ENCODE data around the gene SVOP.
A peak's percentile ranks its signal among the peaks of the same experiment; 100 is the strongest.

Gene SVOP

DNA sequence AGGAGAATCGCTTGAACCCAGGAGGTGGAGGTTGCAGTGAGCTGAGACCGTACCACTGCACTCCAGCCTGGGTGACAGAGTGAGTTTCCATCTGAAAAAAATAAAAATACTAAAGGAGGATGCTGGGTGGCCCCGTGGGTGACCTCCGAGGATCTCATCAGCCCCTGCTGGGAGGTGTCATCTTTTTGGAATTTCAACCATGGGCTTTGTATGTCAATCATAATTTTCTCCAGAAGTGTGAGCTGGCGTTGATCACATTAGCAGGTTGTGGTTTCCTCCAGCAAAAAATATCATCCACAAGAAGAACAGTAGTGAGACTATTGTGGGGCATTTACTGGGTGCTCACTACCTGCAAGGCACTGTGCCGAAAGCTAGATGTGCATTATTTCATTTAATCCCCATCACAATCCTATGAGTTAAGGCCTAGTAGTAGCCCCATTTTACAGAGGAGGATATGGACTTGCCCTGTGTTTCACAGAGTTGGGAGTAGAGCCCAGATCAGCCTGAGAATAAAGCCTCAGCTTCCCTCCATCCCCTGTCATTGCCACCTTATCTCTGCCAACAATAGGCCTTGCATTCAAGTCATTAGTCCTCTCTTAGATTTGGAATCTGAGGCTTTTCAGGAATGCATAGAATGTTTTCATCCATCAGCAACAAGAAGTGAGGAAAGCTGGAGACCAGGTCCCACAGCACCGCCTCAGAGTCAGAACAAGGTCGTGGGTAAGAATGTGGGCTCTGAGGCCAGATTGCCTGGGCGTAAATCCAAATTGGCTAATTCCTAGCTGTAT is 39.8 kb downstream of the SVOP start:
- no peak for DNase-seq (ENCODE audit: low read depth, low spot score)

DNA sequence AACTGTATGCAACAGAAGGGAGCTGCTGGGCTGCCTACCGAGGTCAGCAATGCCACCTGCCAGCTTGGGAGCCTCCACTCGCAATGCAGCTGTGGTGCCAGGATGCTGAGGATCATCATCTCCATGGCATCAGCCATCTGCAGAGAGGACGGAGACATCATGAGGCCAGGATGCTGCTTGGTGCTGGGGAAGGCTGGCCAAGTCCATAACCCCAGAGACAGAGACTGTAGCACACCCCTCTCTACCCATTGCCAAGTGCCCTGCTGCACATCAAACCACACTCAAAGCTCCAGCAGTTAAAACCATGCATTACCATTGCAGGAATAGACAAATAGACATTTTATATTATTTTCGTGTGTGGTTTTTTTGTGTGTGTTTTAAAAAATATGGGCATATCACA is 43.5 kb downstream of the SVOP start:
- no peak for DNase-seq (ENCODE audit: low read depth, low spot score)

DNA sequence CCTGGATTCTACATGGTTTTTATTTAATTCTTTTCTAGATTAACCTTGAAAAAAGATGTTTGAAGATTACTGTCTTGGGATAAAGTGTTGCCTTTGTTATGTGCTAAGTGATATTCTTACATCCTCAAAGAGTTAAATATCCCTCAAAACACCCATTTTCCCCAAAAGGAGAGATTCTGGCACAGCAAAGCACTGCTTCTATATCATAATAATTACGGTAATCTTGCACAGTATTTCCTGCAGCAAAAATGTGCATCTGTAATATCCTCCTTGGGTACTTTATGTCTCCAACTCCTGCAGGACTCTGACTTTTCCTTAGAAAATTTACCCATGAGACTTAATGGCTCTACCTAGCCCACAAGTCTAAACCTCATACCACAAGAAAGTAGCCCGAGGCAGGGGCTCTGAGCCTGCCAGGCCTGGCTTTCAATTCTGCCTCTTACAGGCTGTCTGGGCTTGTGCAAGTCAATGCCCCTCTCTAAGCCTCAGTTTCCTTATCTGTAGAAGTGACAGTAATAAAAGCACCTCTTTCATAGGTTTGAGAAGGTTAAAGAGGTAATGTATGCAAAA is 45.8 kb downstream of the SVOP start:
- no peak for DNase-seq (ENCODE audit: low read depth, low spot score)

DNA sequence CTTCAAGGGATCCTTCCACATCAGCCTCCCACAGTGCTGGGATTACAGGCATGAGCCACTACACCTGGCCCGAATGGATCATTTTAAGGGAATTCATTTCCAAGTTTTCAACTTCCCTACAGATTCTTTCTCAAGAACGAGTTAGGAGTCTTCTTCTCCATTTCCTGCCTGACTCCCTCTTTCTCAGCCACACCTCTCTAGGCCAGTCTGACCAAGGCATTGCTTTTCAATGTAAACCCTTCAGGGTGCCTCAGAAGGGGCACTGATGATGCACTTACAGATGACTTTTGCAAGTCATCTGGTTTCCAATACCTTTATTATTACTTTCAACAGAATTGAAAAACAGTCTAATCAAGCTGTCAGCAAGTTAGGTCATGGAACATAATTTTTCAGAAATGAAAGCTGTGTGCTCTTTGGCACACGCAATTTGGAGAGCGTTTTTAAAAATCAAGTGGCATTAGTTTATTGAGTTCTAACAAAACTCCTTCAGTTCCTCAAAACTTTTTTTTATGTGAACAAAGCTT is 47.2 kb downstream of the SVOP start:
- no peak for DNase-seq (ENCODE audit: low read depth, low spot score)

DNA sequence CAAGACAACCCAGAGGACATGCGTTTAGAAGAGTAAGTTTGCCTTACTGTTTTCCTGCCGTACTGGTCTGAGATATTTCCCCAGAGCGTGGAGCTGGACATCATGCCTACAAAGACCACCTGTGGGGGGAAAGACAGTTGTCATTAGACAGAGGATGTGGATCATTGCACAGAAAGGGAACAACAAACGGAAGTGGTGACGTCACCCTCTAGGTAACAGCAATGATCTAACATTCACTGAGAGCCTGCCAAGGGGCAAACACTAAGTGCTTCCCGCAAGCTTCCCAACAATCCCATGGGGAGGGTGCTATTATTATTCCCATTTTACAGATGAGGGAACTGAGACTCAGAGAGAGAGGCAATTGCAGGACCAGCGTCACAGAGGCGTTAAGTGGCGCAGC is 48.5 kb downstream of the SVOP start:
- DNase-seq (ENCODE audit: low read depth, low spot score) = no peak

DNA sequence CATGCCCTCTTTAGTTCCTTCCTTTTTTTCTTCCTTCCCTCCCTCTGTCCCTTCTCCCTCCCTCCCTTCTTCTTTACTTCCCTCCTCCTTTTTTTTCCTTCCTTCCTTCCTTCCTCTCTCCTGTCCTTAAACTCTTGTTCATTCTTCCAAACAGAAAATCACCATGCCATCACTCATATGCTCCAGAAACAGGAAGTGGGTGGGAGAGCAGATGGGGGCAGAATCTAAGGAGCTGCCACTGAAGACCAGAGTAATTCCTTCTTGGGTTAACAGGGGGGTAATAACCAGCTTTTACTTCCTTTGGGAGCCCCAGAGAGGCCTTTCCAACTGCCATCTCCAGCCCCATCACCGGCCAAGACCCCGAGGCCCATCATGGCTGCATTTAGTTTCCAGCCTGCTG is 51.2 kb downstream of the SVOP start:
- no peak for DNase-seq (ENCODE audit: low read depth, low spot score)

DNA sequence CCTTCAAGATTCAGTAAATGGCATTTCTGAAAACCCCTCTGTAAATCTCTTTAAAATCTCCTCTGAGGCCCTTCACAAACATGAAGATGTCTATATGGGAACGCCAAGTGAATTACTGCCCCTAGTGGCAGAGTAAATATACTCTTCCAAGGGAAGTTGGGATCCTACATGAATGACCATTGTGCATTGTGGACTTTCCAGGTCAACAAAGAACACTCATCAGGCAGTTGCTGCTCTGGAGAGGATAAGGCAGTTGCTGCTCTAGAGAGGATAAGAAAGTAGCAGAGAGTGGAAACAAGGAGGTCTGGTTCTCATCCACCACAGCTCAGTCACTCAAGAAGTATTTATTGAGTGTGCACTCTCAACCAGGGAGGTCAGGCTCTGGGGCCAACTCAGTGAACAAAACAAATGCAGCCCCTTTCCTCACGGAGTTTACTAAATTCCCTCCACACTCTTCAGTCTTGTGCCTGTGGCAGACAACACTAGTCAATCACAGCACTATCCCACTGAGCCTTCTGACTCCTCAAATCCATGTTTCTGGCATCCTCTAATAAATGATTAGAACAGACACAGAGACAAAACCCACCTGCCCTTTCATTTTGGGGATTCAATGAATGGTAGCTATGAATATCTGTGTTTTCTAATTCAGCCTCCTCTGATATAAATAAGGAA is 52.9 kb downstream of the SVOP start:
- DNase-seq (ENCODE audit: low read depth, low spot score) = no peak

DNA sequence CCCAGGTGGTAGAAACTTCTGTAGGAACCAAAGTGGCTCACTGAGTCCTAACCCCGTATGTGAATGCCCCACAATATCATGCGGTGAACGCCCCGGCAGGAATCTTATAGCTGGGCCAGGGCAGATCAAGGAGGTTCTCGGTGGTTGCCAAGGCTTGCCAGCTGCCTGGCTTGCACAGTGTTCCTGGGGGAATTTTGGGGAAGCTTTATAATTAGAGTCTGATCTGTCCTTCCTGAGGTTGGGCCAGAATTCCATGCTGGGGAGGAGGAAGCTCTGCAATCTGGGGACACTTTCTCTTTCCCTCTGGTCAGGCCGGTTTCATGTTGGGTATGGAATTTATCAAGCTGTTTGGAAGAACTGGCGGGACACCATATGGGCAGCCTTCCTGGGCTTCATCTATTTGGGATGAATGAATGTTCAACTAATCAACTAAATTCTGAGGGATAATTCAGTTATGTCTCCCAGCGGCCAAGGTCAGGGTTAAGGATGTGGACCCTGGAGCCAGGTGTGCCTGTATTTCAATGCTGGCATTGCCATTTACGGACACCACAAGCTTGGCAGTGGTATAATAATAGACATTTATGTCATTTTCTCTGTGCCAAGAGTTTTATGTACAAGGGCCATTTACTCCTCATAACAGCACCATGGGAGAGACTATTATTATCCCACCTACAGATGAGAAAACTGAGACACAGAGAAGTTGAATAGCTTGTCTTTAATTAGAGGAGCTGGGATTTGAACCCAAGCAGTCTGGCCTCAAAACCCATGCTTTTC is 54.3 kb downstream of the SVOP start:
- no peak for DNase-seq (ENCODE audit: low read depth, low spot score)

DNA sequence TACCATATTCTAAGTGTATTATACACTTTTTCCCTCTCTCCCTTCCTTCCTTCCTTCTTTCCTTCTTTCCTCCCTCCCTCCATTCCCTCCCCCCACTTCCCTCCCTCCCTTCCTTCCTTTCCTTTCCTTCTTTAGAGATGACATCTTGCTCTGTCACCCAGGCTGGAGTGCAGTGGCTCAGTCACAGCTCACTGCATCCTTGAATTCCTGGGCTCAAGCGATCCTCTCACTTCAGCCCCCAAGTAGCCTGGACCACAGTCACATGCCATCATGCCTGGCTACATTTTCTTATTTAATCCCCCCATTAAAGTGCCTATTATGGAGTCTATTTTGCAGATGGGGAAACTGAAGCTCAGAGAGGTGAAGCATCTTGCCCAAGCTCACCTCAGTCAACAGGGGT is 55.0 kb downstream of the SVOP start:
- no peak for DNase-seq (ENCODE audit: low read depth, low spot score)

DNA sequence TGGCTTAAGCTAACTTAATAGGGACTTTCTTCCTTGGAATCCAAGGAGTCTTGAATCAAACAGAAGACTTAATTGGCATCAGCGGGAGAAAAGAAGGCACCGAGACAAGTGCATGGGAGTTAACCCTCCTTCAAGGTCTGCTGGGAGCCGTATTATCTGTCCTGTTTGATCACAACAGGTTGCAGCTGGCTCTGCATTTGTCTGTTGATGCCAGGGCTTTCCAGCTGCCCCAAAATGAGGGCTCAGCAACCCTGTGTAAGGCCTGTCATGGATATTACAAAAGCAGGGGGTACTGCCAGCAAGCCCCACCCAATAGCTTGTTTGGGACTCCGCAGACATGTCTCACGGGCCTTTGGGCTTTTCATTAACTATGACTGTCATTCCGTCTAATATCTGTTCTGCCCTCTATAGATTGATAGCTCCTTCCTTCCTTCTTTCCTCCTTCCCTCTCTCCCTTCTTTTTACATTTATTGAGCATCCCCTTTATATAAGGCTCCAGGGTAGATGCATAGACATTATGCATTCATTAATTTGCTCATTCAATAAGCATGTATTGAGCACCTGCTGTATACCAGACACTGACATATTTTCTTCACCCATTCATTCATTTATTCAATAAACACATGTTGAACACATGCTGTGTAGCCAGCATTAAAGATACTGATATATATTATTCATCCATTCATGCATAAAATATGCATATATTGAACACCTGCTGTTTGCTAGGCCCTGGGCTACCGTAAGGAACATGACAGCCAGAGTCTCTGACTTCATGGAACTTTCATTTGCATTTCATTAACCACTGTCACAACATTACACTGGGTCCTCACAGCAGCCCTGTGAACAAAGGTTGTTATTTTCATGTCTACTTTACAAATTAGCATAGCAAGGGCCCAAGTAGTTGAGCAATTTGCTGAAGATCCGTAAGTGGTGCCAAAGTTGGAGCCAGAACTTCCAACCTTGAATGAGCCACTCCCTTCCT is 56.2 kb downstream of the SVOP start:
- DNase-seq (ENCODE audit: low read depth, low spot score) = no peak

DNA sequence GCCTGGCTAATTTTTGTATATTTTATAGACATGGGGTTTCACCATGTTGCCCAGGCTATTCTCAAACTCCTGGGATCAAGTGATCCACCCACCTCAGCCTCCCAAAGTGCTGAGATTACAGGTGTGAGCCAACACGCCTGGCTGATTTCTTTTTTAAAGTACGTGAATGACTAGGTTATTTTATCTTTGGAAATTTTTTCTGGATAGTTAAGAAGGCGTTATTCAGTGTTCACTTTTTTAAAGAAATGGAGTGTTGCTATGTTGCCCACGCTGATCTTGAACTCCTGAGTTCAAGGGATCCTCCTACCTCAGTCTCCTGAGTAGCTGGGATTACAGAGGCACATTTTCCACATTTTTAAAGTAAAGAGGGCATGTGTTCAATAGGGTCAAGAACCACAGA is 58.6 kb downstream of the SVOP start:
- no peak for DNase-seq (ENCODE audit: low read depth, low spot score)

DNA sequence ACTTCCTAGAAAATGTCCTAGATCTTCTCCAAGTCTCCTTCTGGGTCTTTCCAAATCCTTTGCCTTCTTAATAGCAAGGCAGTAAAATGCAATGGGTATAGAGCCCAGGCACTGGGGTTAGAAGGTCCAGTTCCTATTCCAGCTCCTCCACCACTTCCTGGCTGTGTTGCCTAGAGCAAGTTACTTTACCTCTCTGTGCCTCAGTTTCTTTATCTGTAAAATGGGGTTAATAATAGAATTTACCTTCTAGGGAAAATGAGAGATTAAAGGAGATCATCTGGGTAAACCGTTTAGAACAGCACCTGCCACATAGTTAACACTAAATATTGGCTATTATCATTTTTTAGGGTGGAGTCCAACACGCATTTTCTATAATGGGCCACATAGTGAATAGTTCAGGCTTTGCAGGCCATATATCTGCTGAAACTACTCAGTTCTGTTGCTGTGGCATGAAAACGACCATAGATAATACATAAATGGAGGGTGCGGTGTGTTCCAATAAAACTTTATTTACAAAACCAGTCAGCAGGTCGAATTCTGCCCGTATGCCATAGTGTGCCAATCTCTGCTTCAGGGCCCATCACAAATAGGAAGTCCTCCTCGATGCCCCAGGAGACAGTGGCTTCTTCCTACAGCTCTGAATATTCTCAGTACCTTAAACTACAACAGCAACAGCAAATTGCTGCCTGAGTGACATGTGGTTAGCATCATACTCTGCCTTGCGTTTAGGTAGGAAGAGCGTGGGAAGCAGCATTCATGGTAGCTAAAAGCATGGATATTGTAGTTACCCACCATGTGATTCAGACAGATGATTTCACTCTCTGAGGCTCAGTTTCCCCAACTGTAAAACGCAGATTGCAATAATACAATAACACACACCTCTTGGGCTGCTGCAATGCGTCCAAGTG is 60.9 kb downstream of the SVOP start:
- no peak for DNase-seq (ENCODE audit: low read depth, low spot score)

DNA sequence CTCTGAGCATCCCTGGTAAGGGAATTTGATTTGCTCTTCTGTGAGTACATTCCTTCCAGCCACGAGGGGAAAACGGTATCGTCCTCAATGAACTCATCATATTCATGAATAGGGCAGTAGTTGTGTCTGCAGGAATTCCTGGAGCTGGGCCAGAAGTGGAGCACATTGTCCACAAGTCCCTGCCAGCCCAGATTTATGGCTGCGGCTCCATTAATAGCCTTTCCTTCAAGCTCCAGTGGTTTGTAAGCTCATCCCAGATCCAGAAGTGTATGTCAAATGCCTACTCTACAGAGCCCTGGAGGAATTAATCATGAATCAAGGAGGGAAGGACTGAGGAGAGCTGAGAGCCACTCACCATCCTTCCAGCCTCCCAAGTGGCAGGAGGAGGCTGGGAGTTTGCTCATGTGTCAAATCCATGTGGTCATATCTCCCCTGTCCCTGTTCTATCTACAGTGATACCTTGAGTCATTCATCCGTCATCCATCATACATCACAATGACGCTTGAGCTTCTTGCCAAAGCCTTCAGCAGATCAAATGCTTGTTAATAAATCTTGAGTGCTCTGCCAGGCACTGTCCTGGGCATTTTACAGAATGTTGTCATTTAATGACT is 65.5 kb downstream of the SVOP start:
- DNase-seq (ENCODE audit: low read depth, low spot score) = no peak

DNA sequence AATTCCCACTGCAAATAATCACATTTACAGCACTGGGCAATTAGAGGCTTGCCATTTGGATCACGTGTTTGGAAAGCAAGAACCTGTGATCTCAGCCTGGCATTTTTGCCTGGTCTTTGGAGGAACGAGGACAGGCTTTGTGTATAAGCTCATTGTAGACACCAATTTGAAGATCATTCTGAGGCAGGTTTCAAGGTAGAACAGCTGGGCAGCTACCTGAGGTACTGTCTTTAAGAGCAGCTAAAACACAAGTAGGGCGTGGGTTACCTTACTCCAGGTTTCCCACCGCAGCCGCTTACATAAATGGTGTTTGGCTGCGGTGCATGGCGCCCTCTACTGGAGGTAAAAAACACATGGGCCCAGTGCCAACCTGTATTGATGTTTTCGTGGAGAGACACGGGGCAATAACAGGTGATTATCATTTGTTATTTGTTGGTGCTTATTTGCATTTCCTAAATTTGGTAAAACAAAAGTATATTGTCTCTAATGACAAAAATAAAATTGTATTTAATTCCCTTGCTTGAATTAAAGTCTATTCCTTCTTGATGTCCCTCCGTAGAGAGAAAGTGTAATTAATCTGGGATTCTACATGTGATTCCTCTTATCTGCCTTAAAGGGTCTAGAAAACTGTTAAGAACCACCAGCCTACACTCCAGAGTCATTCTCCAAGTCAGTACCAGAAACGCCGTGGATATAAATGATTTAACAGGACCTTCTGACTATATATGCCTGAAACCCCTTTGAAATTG is 69.7 kb downstream of the SVOP start:
- DNase-seq (ENCODE audit: low read depth, low spot score) = peak; percentile 34

DNA sequence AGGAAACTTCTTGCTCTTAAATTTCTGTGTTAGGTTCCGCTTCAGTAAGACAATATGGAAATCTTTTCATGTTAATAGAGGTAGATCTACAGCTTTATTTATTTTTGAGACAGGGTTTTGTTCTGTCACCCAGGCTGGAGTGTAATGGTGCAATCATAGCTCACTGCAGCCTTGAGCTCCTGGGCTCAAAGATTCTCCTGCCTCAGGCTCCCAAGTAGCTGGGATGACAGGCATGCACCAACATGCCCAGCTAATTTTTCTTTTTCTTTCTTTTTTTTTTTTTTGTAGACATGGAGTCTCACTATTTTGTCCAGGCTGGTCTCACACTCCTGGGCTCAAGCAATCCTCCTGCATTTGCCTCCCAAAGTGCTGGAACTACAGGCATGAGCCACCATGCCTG is 70.9 kb downstream of the SVOP start:
- no peak for DNase-seq (ENCODE audit: low read depth, low spot score)

DNA sequence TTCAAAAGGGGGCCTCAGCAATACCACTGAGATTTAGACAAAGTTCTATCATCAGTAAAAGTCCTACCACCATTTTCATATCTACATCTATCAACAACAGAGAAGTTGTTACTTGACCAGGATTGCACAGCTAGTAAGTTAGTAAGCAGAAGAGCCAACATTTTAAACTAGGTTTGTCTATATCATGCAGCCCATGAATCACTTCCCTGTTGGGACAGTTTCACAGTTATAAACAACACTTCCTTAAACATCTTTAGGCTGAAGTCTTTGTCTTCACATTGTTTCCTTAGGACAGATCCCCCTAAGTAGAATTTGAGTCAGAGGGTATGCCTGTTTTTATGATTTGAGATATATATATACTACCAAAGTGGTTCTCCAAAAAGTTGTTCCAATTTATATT is 72.5 kb downstream of the SVOP start:
- DNase-seq (ENCODE audit: low read depth, low spot score) = no peak

DNA sequence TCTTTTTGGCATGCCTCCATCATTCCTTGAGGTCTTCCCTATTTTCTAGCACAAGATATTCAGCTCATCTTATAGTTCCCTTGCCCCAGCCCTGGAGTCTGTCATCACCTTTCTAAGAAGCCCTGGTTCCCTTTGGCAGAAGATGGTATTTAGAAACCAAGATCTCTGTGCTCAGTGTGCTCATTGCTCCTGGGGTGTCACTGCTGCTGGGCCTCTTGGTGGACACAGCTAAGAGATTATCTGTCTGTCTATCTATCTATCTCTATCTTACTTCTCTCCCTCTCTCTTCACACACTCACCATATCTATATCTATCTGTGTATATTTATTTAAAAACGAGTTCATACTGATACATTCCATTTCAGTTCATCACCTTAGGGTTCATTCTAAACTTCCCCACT is 73.8 kb downstream of the SVOP start:
- DNase-seq (ENCODE audit: low read depth, low spot score) = no peak

DNA sequence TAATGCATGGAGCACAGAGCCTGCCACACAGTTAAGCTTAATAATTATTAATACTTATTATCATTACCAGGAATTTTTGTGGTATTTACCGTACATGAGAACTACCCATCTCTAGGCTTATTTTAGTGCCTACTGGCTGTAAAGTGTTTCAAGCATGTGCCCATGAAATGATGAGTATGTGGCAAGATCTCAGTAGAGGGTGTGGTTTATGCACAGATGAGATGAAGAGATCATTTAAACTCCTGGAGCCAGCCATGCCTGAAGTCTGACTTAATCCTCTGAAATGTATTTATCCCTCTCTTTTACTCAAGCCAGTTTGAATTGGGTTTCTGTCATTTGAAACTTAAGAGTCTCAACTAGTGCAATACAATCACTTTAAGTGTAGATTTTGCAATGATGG is 80.7 kb downstream of the SVOP start:
- no peak for DNase-seq (ENCODE audit: low read depth, low spot score)

DNA sequence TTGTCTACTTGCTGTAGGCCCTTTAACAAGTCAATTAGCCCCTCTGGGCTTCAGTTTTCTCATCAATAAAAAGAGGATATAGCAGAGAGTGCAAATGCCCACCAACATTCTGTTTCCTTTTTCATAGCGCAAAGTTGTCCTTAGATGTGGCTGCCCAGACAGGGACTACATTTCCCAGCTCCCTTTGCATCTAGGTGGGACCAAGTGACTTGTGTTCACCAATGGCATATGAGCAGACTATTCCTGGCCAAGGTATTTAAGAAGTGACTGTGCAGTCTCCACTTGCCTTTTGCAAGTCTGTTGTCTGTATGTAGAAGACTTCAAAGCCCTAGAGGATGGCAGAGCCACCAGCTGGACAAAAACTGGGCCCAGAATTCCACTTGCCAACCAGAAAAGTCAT is 81.3 kb downstream of the SVOP start:
- DNase-seq (ENCODE audit: low read depth, low spot score) = no peak

Measured in activated naive CD8-positive, alpha-beta T cell treated with anti-CD3 and anti-CD28 coated beads, Interleukin-2, amount 50 U/mL, for 16 hours (primary cell).